HG02798 (cell line): ENCODE measurements around the gene PODXL2.

Experiments
- ATAC-seq: cut with Tn5 transposase; IDR thresholded peaks from one replicate; pipeline ENCODE4 v1.9.1; 2021; ENCODE audit warnings: mild to moderate bottlenecking; ENCODE audit not compliant: unreplicated experiment, poor library complexity

PODXL2 gene

GRCh38 chr3:127628788-127629466 lies at the start of gene PODXL2:
Gene PODXL2 (plus strand): TSS chr3:127629185. CDS start chr3:127629220, 35 bp downstream.
- ATAC-seq: peak; percentile 60

GRCh38 chr3:127580327-127581060 lies 48.5 kb upstream of the PODXL2 start:
- ATAC-seq: no peak

GRCh38 chr3:127584734-127585133 lies 44.3 kb upstream of the PODXL2 start:
- no peak for ATAC-seq

- ATAC-seq: no peak
Measured at GRCh38 chr3:127585163-127585812, 43.7 kb upstream of the PODXL2 start.

GRCh38 chr3:127585813-127586413 lies 43.1 kb upstream of the PODXL2 start:
- ATAC-seq: no peak

- no peak for ATAC-seq
Measured at GRCh38 chr3:127587876-127588275, 41.1 kb upstream of the PODXL2 start.

GRCh38 chr3:127588806-127589577 lies 40.0 kb upstream of the PODXL2 start:
- no peak for ATAC-seq

- peak; percentile 2 for ATAC-seq
Measured at GRCh38 chr3:127589600-127590281, 39.2 kb upstream of the PODXL2 start.

- ATAC-seq: peak; percentile 31
Measured at GRCh38 chr3:127590282-127590592, 38.7 kb upstream of the PODXL2 start.

GRCh38 chr3:127590593-127591465 lies 38.2 kb upstream of the PODXL2 start, which contains the start of gene TPRA1:
Gene TPRA1 (minus strand): TSS chr3:127590733. CDS start chr3:127580146, 10,587 bp downstream.
- peak; percentile 80 for ATAC-seq

- ATAC-seq: no peak
Measured at GRCh38 chr3:127593178-127593577, 35.8 kb upstream of the PODXL2 start.

GRCh38 chr3:127595303-127595702 lies 33.7 kb upstream of the PODXL2 start:
- ATAC-seq: no peak

- ATAC-seq: no peak
Measured at GRCh38 chr3:127597020-127597771, 31.8 kb upstream of the PODXL2 start.

- ATAC-seq: no peak
Measured at GRCh38 chr3:127598841-127599570, 30.0 kb upstream of the PODXL2 start.

GRCh38 chr3:127600749-127601456 lies 28.1 kb upstream of the PODXL2 start:
- ATAC-seq: no peak

- no peak for ATAC-seq
Measured at GRCh38 chr3:127604035-127604434, 24.9 kb upstream of the PODXL2 start.
